NCI-H2227 treated with DMSO at 0.1 percent for 48 hours (cell line): ENCODE results near the gene YARS1.

ENCODE experiments used
- DNase-seq: peaks from one replicate; lab custom pipeline; 2025; lab: John Stamatoyannopoulos, UW

YARS1 gene

DNA sequence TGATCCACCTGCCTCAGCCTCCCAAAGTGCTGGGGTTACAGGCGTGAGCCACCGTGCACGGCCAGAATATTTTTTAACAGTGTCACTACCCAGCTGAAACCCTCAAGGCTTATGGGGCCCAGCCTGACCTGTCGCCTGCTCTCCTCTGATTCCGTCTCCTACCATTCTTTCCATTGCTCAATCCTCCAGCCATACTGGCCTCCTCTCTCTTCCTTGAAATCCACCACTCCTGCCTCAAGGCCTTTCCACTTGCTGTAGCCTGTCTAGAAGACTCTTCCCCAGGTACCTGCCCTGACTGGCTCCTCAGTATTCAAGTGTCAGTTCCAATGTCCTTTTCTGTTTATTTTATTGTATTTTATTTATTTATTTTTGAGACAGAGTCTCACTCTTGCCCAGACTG is 53.9 kb downstream of the YARS1 start:
- no peak for DNase-seq

DNA sequence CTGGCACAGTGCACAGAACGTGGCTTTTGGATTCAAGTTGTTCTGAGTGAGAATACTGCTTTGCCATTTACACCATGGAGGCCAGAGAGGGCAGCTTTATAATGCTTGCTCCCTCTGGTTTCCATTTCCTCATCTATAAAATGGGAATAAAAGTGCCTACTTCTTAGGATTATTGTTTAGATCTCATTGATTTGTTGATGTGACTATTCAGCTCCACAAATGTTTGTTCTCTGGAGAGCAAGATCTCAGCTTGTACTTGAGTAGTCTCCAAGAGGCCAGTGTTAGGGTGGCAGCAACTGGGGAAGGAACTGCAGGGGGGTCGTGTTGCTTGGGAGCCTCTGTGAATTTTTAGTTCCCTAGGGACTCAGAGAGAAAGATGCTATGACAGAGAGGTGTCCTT is 55.2 kb downstream of the YARS1 start:
- DNase-seq = no peak

DNA sequence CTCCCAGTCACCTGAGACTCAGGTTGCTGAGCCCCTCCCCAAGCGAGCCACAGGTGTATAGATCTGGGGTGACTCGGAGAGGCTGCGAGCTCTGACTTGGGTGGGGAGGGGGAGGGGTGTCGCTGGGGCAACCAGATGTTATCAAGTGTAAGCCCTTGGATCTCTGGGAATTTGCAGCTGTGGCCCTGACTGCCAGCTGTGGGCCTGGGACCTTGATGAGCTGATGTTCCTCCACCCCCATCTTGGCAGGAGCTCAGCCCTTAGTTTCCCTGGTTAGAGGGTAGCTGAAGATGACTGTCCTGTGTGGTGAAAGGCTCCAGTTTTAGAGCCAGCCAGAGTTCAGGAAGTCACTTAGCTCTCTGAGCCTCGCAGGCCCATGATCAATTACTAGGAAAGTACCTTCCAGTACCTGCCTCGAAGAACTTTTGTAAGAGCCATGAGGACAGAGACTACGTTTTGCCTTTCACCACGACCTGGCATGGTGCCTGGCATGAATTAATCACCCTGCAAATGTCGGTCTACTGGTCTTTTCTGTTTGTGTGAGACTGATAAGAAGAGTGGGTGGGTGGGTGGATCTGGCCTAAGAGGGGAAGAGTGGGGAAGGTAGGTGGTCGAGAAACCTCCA is 55.8 kb downstream of the YARS1 start:
- no peak for DNase-seq

DNA sequence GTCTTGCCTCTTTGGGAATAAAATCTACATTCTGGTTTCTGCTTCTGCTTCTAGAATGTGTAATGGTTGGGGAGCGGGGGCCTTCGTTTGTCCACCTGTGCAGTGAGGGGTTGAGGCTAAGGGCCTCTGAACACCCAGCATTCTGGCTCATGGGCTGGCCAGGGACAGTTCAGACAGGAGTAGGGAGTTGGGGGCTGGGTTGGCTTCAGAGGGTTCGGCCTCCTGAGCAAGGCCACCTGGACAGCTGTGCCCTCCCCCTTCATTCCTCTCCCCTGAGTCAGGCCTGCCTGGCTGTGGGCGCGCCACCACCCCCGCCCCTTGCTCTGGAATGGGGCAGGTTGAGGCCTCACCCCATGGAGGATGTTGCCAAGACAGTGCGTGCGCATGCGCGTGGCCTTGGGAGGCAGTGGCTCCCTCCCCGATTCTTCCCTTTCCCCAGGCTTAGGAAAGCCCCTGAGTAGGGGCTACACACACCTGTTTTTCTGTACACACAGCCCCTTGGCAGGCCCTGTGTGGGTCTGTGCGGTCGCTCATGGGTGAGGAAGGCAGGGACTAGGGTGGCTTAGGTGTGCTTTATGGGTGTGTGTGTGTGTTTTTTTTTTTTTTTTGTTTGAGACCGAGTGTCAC is 57.0 kb downstream of the YARS1 start:
- DNase-seq = no peak

DNA sequence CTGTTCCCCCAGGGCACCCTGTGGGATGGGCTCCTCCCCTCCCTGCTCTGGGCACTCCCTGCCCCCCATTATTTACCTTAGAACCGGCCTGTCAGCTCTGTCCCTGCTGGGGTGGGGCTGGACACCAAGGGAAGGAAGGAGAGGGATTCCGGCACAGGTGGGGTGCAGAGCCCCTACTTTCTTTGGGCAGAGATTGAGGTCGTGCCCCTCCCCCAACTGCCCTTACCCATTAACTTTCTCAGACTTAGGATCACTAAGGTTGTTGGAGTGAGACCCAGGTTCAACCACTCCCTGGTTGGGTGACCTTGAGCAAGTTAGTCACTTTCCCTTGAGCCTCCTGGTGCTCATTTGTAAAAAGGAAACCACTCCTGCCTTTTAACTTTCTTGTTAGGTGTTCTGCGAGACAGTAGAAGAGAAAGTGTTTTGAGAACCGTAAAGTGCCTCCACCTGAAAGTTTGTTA is 57.6 kb downstream of the YARS1 start:
- no peak for DNase-seq

DNA sequence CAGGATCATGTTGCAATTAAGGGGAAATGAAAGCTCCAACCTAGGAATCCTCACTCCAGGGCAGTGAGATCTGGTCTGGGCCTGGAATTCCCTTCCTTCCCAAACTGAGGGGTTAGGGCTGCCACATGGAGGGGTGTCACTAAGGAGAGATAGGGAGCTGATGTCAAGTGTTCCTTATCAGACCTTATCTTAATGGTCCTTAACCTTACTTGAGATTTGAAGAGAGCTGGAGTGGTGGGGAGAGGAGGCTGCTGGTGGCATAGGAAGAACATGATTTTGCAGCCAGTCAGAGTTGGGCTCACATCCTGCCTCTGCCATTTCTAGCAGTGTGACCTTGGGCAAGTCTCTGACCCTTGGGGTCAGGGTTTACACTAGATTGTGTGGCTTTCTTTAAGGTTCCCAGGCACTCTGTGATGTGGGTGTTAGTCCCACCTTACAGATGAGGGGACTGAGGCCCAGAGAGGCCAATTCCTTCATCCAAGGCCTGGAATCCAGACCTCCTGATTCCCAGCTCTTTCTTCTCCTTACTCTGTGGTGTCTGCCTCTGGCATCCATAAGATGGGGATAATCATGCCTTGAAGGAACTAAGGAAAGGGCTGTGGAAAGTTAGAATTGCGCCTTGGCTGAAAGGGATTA is 58.2 kb downstream of the YARS1 start:
- no peak for DNase-seq

DNA sequence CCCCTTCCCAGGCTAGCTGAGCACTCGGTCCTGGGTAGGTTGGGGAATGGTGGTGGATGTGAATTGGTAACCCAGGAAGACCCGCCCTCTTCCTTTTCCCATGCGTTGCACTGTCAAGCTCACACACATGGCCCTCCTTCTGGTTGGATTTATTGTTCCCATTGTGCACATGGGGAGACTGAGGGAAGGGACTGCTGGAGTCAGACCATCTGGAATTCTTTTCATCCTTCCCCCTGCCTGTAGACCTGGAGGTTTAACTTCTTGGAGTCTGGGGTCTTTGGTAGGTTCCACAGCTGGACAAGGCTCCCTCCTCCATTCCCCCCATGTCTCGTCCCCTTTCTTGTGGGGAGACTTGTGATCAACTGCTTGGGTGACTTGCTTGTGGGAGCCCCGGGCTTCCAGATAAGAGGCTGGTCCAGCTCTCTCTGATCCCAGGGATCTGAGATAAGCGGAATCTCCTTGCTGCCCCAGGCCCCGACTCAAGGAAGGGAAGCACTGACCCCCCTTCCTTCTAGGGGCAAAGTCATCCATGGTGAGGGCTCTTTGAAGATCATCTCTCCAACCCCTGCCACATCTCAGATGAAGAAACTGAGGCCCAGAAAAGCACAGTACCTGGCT is 58.9 kb downstream of the YARS1 start:
- DNase-seq = no peak

DNA sequence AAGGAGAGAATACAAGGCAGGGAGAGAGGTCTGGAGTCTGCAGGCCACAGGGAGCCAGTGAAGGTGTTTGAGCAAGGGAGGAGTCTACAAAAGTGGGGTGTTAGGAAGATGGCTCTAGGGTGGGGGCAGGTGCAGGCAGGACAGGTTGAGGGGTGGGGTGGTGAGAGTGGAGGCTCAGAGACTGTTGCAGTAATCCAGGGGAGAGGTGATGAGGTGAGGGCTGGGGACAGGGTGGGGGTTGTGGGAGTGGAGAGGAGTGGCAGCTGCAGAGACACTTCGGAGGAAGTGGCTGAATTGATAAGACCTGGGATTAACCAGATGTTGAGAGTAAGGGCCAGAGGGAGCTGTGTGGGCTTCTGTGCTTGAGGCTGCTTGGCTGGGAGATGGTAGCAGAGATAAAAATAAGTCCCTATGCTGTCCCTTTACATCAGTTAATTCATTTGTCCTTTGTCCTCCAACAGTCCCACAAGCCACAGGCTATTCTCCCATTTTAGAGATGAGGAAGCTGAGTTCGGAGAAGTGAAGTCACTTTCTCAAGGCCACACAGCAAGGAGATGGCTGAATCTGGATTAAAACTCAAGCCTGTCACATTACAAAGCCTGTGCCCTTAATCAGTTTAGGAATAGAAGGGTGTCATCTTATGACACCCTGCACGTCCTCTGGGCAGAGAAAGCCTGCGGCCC is 59.8 kb downstream of the YARS1 start:
- no peak for DNase-seq

DNA sequence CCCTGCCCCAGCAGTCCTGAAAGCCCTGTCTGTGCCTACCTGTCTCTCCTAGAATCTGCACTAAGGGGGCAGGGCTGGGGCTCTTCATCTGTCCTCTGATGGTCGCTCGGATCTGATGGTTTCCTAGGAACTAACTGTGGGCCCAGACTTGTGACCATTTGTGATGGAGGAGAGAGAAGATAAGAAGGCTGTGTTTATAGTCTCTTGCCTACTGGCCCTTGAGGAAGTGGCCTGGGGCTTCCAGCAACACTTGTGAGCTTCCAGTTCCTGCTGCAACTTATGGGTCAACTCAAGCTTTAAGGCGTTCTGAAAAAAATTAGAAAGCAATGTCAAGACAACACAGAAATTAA is 61.4 kb downstream of the YARS1 start:
- no peak for DNase-seq

DNA sequence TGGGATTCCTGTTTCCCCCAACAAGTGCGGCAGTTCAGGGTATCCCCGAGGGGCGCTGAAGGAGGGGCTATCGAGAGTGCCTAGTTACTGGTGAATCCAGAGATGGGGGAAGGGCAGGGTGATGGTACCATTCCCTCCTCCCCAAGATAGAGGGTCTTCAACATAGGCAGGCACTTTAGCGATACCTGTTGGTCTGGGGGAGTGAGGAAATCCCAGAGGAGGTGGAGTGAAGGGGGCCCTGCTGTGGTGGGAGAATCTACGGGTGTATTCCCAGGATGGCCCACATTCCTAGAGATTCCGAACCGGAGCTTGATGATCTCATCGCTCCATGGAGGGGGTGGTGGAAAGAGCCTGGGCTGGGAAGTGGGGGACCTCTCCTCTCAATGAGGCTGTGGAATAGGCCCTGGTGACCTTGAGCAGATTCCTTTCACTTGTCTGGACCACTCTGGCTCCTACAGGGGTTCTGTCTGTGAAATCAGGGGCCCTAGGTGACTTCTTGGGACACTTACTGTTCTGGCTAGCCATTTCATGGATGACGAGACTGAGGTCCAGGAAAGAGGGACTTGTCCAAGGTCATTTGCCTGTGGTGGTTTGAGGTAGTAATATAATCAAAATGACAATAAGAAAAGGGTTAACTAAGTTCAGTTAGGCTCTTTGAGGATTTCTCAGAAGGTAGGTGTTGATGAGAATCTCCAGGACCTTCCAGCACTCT is 61.9 kb downstream of the YARS1 start:
- no peak for DNase-seq

DNA sequence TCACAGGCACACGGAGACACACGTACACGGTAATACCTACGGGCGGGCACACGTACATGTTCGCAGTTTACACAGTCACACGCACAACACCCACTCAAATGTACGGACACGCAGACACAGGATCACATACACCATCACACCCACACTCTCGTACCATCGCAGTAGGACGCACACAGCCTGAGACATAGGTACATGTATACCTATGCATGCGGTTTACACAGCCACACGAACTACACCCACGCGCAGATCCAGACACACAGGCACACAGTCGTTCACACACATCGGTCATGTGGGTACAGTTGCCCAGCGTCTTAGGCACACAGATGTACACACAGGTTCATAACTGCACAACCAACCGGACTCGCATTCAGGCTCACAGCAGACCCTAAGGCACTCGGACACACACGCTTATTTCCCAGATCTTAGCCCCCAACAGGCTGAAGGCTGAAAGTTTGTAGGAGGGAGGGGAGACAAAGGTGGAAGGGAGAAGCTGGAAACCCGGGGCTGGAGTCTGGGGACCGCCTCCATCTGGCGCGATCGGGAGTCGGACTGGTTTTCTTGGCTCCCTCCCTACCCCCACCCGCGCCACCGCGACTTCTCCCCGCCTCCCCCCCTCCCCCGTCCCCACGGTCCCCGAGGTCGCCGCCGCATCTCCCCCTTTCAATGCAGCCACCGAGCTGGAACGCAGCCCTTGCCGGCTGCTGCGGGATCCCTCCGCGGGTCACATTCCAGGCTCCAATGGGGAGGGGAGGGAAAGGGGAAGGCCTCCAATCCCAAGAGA is 62.7 kb downstream of the YARS1 start:
- DNase-seq = no peak

DNA sequence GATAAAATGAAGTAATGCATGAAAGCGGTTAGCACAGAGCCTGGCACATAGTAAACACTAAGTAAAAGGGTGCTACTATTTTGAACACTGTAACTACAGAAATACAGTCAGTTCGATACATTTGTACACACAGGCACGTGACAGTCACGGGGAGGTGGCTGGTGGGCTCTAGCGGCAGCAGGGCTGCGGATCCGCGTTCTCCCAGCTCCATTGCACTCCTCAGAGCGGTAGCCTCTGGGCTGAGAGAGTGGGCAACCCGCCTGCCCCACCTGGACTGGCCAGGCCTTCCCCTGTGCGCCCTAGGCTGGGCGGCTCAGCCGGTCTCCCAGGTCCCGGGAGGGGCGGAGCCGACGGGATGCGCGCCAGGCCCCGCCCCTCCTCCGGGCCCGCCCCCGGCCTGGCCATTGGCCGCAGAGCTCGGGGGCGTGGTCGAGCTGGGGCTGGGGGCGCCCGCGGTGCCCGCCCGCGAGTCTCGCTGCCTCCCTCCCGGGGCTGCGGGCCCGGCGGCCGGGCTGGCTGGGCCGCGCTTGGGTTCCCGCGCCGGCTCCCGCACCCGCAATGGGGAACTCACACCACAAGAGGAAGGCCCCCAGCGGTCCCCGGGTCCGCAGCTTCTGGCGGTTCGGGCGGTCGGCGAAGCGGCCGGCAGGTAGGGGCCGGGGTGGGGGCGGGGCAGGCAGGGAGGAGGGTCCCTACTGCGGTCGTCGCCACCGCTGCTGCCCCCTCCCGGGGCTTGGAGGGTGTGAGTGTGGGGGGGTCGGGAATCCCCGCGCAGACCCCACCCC is 63.4 kb downstream of the YARS1 start:
- DNase-seq = peak; percentile 75

DNA sequence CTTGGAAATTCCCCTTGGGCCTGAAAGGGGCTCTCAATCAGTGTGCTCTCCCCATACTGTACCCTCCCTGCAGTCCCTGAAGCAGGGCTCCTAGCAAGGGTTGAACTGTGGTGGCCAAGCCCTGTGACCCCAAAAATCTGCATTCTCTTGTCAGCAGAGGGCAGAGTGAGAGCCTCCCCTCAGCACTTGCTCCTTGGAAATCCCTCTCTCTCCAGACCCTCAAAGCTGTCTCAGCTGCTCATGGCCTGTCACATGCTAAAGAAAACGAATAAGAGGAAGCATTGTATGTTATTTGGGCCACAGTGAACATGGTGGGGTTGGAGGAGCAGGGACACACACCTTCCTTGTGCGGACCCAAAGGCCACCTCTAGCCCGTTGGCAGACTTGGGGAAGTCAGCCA is 67.4 kb downstream of the YARS1 start:
- DNase-seq = no peak

DNA sequence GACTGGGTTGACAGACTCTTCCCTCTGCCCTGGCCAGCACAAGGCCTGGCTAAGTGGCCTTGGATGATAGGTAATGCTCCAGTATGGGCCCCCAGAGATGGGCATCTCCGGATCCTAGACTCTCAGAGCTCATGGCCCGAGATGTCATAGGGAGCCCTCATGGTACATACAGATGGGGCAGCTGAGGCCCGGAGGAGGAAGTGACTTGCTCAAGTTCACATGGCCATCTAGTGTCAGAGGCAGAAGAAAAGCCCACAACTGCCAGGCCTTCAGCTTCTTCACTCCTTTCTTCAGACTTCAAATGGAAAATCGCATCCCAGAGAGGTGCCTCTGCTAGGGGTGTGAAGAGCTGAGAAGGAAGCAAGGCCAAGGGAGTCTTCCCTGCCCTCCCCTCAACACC is 67.8 kb downstream of the YARS1 start:
- no peak for DNase-seq

DNA sequence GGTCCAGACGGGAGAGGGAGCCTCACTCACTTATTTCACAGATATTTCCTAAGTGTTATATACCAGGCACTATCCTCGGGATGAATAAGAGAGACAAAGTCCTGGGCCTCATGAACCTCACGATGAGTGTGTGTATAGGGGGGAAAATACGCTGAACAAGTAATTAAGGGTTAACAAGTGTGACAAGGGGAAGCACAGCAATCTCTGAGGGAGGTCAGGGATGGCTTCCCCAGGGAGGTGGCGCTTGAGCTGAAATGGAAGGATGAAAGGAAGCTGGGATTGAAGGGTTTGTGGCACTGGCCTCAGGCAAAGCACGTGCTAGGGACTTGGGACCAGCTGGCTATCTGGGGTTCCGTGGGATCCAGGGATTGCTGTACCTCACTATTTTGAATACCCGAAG is 68.2 kb downstream of the YARS1 start:
- DNase-seq = no peak

DNA sequence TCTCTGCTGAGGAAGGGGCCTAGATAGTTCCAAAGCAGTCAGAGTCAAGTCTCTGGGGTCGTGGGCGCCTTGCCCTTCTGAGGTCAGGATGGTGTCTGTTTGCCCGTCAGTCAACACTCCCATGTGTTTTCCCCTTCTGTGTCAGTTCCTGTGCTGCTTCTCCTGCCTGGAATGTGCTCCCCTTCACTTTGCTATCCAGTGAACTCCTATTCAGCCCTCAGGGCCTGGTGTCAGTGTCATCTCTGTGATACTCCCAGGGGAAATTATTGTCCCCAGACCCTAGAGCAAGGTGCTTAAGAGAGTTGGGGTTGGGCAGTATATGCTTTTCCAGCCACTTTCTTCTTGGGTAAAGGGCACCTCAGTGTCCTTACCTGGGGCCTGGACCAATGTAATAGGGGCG is 68.8 kb downstream of the YARS1 start:
- no peak for DNase-seq

DNA sequence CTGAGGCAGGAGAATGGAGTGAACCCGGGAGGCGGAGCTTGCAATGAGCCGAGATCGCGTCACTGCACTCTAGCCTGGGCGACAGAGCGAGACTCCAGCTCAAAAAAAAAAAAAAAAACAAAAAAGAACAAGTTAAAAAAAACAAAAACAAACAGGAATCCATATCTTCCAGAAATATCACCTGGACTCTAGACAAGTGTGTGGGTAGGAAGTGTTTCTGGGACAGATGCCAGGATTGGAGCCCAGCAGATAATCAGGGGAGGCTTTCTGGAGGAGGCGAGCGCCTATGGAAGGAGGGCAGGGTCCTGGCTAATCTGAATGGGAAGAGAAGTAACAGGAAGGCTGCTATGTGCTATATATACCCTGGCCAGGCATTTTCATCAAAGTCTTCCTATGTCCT is 71.0 kb downstream of the YARS1 start:
- no peak for DNase-seq

DNA sequence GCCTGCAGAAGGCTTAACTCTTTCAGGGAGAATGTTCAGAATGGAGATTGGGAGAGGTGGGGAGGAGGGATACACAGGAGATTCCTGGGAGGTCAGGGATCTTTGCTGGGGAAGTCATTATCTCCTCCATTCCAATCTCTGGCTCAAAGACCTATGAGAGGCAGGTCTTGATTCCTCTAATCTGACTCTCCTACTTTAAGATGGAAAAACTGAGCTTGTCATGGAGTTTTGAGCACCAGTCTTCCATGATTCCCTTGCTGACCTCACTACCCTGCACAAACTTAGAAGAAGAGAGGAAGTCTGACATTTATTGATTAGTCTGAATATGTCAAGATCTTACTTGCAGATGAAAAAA is 73.1 kb downstream of the YARS1 start:
- DNase-seq = no peak

DNA sequence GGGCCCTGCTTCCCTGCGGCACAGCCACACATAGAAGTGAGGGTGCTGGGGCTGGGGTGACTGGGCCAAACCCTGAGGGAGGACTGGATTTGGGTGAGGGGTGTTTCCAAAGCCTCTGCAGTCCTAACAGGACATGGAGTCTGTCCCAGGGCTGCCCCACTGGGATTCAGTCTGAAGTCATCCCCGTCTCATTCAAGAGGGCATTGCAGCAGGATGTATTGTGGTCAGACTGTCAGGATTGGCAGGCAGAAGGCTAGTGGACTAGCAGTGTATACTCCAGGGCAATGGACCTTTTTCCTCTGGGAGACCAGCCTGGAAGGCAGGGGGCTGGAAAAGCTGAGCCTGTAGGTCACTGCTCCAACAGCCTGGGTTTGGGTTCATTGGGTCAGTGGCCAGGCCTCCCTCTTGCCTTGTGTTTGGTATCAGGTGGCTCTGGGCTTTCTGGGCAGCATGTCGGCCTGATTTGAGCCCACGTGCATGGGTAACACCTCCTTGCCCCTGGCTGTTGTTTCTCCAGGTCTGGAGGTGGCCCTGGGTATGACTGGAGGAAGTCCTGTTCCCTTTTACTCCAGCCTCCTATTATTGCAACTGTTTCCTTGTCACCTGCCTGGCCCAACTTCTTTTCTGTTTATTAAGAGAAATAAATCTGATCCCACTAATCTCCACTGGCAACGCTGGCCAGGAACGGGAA is 73.6 kb downstream of the YARS1 start:
- DNase-seq = no peak

DNA sequence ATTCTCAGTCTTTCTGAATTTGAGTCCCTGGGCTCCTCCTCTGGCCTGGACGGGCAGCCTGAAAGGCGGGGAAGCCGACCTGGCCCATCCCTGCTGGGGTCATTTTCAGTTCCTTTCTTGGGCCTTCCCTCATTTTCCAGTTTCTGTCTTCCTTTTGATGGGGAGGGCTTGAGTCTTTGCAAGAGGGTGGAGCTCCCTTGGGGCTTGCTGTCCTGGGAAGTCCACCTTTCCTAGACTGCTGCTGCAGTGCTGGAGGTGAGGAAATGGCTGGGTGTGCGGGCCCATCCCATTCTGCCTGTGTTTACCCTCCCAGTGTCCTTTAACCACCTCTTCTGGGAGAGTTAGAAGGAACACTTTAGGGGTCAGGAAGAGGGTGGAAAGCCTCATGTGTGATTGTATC is 74.2 kb downstream of the YARS1 start:
- DNase-seq = no peak
